Stimulated activated CD8-positive, alpha-beta memory T cell treated with anti-CD3 and anti-CD28 coated beads, Interleukin-12 subunit alpha, Interleukin-12 subunit beta, amount 100 ng/mL, for 1 hour (primary cell): ENCODE data around the gene CETN2.
"Not testable (repeated sequence)": the region's sequence is repeated elsewhere in the genome, so short reads cannot be mapped to it uniquely, and the experiment has no call there.

Experiments
- DNase-seq: peaks from one replicate; pipeline ENCODE4 v3.0.0-alpha.2; 2020; ENCODE audit warnings: low read depth

Gene CETN2

GRCh38 chrX:152832520-152832919, 2.0 kb upstream of the CETN2 start:
- no peak for DNase-seq

DNA sequence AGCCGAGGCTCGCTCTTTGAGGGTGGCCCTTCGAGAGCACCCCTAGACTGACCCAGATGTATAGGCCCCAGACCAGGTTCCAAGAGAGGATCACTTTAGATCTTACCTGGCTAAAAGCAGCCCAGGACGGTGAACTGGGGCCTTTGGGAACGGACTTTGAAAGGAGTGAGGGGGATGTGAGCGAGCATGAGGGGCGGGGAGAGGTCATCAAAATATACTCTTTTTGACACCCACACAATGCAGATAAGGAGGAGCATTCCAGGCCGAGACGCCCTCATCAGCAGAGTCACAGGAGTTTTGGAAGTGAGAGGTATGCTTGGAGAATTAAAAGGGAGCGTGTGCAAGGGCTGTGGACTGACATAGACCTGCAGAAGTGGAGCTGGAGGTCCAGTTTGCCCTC, 834 bp upstream of the CETN2 start:
- DNase-seq = no peak

GRCh38 chrX:152824841-152825374, 5.6 kb downstream of the CETN2 start:
- no peak for DNase-seq

DNA sequence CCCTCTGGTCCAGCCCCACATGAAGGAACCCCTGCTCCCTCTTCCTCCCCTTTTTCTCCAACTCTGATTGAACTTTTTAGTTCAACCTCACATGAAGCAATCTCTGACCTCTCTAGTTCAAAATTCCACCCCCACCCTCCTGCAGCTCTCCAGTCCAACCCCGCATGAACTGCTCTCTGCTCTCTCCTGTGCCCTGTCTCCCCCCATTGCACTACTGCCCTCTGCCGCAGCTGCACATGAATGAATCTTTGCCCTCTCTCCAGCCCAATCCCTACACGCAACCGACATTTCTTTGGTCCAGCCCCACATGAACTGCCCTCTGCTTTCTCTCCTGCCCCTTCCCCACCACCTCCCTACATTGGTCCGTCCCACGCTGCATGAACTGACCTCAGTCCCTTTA, 6.9 kb downstream of the CETN2 start:
- DNase-seq = no peak

GRCh38 chrX:152822383-152823086, 8.0 kb downstream of the CETN2 start:
- DNase-seq = no peak

GRCh38 chrX:152821145-152821765, 9.3 kb downstream of the CETN2 start:
- no peak for DNase-seq

- no peak for DNase-seq
Measured at GRCh38 chrX:152819732-152820131, 10.8 kb downstream of the CETN2 start.

DNA sequence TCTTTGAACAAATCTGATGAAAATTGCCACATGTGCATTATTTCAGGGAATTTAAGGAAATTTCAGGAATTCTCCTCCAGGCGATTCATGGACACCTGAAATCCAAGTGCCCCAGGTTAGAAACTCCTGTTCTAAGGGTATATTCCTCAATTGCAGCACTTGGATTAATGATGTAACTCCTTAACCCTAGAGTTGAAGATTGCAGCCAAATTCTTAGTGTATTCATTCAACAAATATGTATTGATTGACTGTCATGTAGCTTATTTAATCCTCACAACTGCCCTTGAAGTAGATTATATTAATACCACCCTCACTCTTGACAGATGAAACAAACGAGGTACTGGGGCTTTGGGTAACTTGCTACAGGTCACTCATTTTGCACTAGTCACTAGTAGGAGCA, 11.3 kb downstream of the CETN2 start:
- no peak for DNase-seq

DNA sequence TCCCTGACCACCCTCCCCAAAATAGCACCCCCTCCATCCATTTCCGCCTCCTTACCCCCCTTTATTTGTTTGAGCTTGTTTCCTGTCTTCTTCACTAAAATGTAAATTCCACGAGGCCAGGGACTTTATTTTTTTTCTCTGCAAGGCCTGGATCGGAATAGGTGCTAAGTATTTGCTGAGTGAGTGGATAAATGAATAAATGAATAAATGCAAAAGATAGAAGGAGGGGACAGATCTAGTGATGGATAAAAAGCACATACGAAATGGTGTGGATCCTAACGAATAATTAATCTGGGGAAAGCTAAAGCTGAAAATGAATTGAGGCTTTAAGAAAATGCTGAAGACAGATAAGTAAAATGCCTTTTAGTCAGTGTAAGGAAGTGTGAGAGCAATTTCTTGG, 12.2 kb downstream of the CETN2 start:
- no peak for DNase-seq

- DNase-seq = no peak
Measured at GRCh38 chrX:152817078-152817764, 13.3 kb downstream of the CETN2 start.

DNA sequence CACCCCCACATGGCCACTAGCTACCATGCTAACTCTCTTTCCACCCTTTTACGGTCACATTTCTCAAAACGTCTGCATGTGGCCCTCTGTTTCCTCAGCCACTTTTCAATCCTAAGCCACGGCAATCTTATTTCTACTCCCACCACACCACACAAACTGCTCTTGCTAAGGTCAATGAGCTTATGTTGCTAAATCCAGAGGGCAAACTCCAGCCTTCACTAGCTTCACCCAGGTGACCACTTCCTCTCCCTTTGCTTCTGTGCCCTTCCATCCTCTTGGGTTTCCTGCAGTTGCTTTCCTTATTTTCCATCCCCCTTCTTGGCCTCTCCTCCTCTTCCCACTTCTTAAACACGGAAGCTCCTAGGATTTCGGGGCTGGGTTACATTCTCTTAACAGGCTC, 16.5 kb downstream of the CETN2 start:
- DNase-seq = no peak

DNA sequence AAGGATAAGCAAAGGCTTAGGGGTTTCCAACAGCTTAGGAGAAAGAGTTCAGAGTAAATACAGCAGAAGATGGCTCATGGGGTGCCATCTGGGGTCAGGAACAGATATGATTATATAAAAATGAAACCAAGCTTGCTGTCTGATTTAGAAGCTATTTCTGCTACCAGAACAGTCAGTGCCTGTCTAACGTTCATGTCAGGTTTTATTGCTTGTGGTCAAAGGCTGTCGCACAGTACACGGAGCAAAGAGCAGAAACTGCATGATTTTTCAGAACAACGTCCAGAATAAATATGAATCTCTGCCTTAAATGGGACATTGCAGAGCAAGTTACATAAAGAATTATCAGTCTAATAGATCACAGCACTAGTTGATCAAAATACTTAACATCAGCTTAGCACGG, 17.4 kb downstream of the CETN2 start:
- no peak for DNase-seq

- DNase-seq = no peak
Measured at GRCh38 chrX:152810403-152810802, 20.2 kb downstream of the CETN2 start.

- DNase-seq = no peak
Measured at GRCh38 chrX:152806035-152806434, 24.5 kb downstream of the CETN2 start.

GRCh38 chrX:152798945-152799344, 31.6 kb downstream of the CETN2 start:
- no peak for DNase-seq

DNA sequence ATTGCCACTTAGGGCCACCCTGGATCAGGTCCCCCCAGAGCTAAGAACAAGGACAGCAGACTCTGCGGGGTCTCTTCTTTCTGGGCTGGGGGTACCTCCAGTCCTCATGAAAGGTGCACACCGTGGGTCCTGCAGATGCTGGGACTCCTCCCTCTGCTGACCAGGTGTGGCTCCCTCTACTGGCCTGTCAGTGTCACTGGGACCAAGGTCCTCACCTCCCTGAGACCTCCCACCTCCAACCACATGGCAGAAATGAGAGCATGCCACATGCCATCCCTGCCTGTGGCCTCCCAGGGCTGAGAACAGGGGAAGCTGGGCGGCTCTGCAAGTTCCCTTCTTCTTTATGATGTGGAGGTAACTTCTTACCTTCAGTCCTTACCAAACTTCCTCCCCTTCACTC, 43.5 kb downstream of the CETN2 start:
- not testable (repeated sequence) for DNase-seq
